Left ventricle myocardium inferior (tissue), 1 donor: ENCODE measurements around the gene MFAP3L. TPM values are rescaled to one million over a fixed set of nuclear protein-coding genes. Genes with fewer than 3 reads are reported as not detected.

Experiments
- DNase-seq: peaks from one replicate; pipeline ENCODE4 v3.0.0-alpha.2; 2020
- H3K27ac ChIP-seq: fragments of 200-600 bp; replicated peaks from 2 replicates; pipeline ENCODE4 v1.8.0; 2021
- H3K27me3 ChIP-seq: fragments of 200-600 bp; 2 replicates; pipeline ENCODE4 v1.8.0; 2021; ENCODE audit warnings: low read depth
- H3K36me3 ChIP-seq: fragments of 200-600 bp; 2 replicates; pipeline ENCODE4 v1.8.0; 2021
- H3K4me1 ChIP-seq: fragments of 200-600 bp; 2 replicates; pipeline ENCODE4 v1.8.0; 2021
- H3K4me3 ChIP-seq: fragments of 200-600 bp; 2 replicates; pipeline ENCODE4 v1.8.0; 2021; ENCODE audit warnings: mild to moderate bottlenecking, moderate library complexity
- H3K9me3 ChIP-seq: fragments of 200-600 bp; replicated peaks from 2 replicates; pipeline ENCODE4 v1.8.0; 2021
- intact Hi-C: fragments of 100-400 bp; cut with micrococcal nuclease; formaldehyde crosslinking; loops from one replicate; pipeline ENCODE4 v1.11.0; 2022
- long read RNA-seq: library from polyadenylated mRNA; unstranded; transcript quantifications from one replicate; pipeline ENCODE4 v2.0.0, GENCODE V29; 2021
- total RNA-seq: library from RNA; stranded (reverse); fragmentation: NEBNext Ultra II Directional; extraction: Animal tissue kit (Norgen Biotek cat#: 25700); gene quantifications from one replicate; pipeline ENCODE4 v1.2.1, GENCODE V29; 2021
- TF ChIP-seq, protein P1 (sequence below): fragments of 200-600 bp; IDR thresholded peaks from 2 replicates; pipeline ENCODE4 v1.8.0; 2021; ENCODE audit warnings: antibody characterized with exemption, mild to moderate bottlenecking, borderline replicate concordance
- donor health status: DM: no; HTN: yes; CAD: no; lungs with severe emphysema.

The MFAP3L gene
- 3.1 TPM for total RNA-seq
- long read RNA-seq, partial matches to known transcripts, result 0 of 2 reads
- long read RNA-seq, other reads (novel, unspliced or antisense), result 2 of 2 reads

DNA sequence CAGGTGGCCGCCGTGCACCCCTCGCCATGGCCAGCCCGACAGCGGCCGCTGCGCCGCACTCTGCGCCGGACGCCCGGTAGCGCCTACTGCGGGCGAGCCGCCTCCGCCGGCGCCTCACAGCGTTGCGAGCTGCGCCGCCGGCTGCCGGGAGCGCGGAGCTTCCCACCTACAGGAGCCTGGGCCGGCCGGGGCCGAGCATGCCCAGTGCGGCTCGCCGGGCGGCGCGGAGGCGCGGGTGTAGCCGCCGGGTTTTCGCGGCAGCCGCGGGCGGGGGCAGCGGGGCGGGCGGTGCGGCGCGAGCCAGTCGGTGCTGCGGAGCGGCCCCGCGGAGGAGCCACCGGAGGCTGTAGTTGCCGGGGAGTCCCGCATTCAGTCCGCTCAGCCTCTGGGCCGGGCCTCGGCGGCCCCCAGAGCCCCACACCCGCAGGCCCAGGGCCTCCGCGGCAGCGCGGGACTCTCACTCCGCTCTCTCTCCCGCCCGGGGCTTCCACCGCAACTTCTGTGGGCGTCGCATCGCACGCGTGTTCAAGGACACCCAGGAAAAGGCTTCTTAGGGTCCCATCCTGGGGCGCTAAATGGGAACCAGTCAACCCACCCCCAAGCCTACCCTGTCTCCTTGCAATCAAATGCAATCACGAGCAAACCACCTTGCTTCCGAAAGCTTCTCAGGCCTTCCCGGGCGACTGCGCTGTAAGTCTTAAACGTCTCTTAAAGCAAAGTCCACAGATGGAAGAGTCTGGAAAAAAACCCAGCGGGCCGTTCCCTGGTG lies at the start of gene MFAP3L:
Gene MFAP3L, minus strand, starts transcription at position 143 of the 769 bp plus-strand sequence. CDS start 20,518 bp downstream, outside the sequence.
- peak; percentile 90 for DNase-seq
- TF ChIP-seq, protein P1, sequence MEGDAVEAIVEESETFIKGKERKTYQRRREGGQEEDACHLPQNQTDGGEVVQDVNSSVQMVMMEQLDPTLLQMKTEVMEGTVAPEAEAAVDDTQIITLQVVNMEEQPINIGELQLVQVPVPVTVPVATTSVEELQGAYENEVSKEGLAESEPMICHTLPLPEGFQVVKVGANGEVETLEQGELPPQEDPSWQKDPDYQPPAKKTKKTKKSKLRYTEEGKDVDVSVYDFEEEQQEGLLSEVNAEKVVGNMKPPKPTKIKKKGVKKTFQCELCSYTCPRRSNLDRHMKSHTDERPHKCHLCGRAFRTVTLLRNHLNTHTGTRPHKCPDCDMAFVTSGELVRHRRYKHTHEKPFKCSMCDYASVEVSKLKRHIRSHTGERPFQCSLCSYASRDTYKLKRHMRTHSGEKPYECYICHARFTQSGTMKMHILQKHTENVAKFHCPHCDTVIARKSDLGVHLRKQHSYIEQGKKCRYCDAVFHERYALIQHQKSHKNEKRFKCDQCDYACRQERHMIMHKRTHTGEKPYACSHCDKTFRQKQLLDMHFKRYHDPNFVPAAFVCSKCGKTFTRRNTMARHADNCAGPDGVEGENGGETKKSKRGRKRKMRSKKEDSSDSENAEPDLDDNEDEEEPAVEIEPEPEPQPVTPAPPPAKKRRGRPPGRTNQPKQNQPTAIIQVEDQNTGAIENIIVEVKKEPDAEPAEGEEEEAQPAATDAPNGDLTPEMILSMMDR, result peak; percentile 25
- H3K4me1 ChIP-seq, result peaks cover 21% of the 10 kb centered on the region
- intact Hi-C loops, result loop anchor here (10.0 kb wide), 1 partner anchor 412 kb away; the partner anchor contains the start of gene NEK1
- no peaks in the 10 kb centered on the region for H3K36me3 ChIP-seq
- H3K27ac ChIP-seq, result peak within 1 kb of the TSS; percentile 93
- no peaks in the 10 kb centered on the region for H3K9me3 ChIP-seq
- H3K27me3 ChIP-seq, result no peaks in the 10 kb centered on the region
- H3K4me3 ChIP-seq, result peak within 1 kb of the TSS; percentile 99

DNA sequence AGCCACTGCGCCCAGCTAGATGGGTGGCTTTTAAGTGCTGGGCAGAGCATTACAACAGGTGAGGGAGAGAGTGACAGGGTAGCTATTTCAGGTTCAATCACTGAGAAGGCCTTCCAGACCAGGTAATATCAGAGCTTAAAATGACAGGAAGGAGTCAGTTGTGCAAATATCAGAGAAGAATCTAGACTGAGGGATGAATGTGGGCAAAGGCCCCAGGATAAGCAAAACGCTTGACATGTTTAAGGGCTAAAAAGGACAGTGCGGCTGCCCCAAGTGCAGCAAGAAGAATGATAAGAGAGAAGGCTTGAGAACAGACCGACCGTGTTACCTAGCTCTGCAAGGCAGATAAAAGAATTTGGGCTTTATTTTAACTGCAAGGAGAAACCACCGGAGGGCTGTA lies 45.0 kb upstream of the MFAP3L start:
- TF ChIP-seq, protein P1, result no peak
- intact Hi-C loops, result no loop called here
- Histone ChIP-seq H3K4me1 (no peaks in the 10 kb centered on the region), H3K9me3 (no peaks in the 10 kb centered on the region), H3K36me3 (peaks cover 24% of the 10 kb centered on the region), H3K27ac (no peak overlapping the region), H3K4me3 (no peak overlapping the region), H3K27me3 (no peaks in the 10 kb centered on the region)
- DNase-seq, result no peak

DNA sequence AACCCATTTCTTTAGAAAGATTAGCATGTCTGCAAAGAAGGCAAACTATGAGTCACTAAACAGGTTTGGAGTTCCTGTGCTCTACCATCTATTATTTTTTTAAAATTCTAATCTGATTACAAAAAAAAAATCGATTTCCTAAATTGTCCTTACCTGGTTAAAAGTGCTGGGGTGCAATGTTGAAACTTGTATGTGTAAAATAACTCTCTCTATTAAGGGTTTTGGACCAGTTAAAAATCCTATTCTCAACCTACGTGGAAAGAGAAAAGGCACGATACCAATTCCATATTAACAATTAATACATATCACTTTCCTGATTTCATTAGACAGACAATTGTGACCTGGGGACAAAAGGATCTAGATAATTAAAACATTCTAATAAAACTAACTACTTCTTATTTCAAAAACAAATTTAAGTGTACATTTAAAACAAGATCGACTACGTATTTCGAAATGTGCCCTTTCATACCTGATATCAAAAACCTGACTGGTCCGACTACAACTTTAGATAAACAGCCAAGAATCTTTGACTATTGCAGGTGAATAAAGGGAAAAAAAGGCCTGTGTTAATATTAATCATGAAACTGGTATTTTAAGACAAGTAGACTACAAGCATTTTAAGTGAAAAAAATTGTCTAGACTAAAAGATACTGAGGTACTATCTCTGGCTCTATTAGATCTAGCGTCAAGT lies 42.4 kb upstream of the MFAP3L start:
- no peak overlapping the region for H3K4me3 ChIP-seq
- no peaks in the 10 kb centered on the region for H3K4me1 ChIP-seq
- no peak for DNase-seq
- peaks cover 24% of the 10 kb centered on the region for H3K36me3 ChIP-seq
- TF ChIP-seq, protein P1, result no peak
- H3K27me3 ChIP-seq, result no peaks in the 10 kb centered on the region
- H3K9me3 ChIP-seq, result no peaks in the 10 kb centered on the region
- no peak overlapping the region for H3K27ac ChIP-seq
- intact Hi-C loops, result no loop called here

DNA sequence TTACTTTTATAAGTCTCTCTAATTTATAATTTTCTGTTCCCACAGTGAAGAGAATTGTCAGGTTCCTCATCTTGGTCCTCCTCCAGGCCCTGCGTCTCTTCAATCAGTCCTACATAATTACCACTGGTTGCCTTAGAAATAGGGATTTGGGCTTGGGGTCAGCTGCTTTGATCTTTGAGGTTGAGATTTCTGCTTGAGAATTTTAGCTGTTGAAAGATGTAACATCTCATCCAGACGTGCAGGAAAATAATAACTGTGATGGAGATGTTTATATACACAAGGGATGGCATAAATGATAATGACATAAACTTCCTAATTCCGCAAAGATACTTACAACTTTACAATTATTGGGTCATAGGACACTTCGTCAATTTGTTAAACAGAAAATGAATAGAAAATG lies 33.2 kb upstream of the MFAP3L start:
- intact Hi-C loops, result no loop called here
- no peak for DNase-seq
- no peaks in the 10 kb centered on the region for H3K27me3 ChIP-seq

DNA sequence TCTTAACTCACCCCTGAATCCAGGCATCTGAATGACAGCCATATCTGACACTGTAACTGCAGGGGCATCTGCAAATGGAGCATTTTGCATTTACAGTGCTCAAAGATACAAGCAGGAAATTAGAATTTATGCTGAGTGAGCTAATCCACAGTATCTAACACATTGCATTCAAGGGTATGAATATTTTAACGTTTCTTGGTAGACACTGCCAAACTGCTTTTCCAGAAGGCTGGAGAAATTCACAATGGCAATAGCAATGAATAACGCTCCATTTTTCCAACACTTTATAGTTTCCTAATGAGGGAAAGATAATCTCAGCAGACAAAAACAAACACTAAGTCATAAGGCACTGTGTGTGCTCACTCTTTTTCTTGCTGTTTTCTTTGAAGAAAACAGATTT lies 32.6 kb upstream of the MFAP3L start:
- no peaks in the 10 kb centered on the region for H3K4me1 ChIP-seq
- H3K27ac ChIP-seq, result no peak overlapping the region
- H3K4me3 ChIP-seq, result no peak overlapping the region
- H3K27me3 ChIP-seq, result no peaks in the 10 kb centered on the region
- DNase-seq, result no peak
- TF ChIP-seq, protein P1, result no peak
- intact Hi-C loops, result no loop called here
- H3K9me3 ChIP-seq, result no peaks in the 10 kb centered on the region
- H3K36me3 ChIP-seq, result peaks cover 3% of the 10 kb centered on the region

More for the DNA sequence above, 33.2 kb upstream of the MFAP3L start:
- H3K4me1 ChIP-seq, result no peaks in the 10 kb centered on the region
- no peak overlapping the region for H3K4me3 ChIP-seq
- no peak overlapping the region for H3K27ac ChIP-seq
- peaks cover 3% of the 10 kb centered on the region for H3K36me3 ChIP-seq
- TF ChIP-seq, protein P1, result no peak
- no peaks in the 10 kb centered on the region for H3K9me3 ChIP-seq
